H1 (cell line): ENCODE measurements around the gene ACAT2. TPM values are rescaled to one million over a fixed set of nuclear protein-coding genes. Genes with fewer than 3 reads are reported as not detected.

Source experiments
- CBX8 ChIP-seq: fragments of 300-800, 300-1000 bp; sonication (generic); IDR thresholded peaks from 2 replicates; pipeline ENCODE4 v1.7.1; 2016; ENCODE audit warnings: low read depth, low read length, borderline replicate concordance
- CEBPB ChIP-seq: IDR thresholded peaks from 2 replicates; pipeline ENCODE4 v1.6.1; 2012; ENCODE audit warnings: low read depth, low read length
- CHD2 ChIP-seq: IDR thresholded peaks from 2 replicates; pipeline ENCODE4 v1.6.1; 2012; ENCODE audit warnings: low read length, improper control_type of control experiment
- CTCF ChIP-seq, 3 experiments: IDR thresholded peaks; 1 replicate in 2 of 3; 2 replicates in 1 of 3; pipeline versions ENCODE4 v1.5.1 to v1.6.1; 2011; ENCODE audit warnings: low read length in 3 of 3, mild to moderate bottlenecking in 3 of 3, inconsistent platforms in 2 of 3, low read depth in 1 of 3, moderate library complexity in 1 of 3; ENCODE audit not compliant: insufficient read depth in 1 of 3; ENCODE audit errors: control extremely low read depth in 1 of 3
- E2F6 ChIP-seq: IDR thresholded peaks from 2 replicates; pipeline ENCODE4 v1.6.1; 2012; ENCODE audit warnings: inconsistent platforms
- EGR1 ChIP-seq: IDR thresholded peaks from 2 replicates; pipeline ENCODE4 v1.6.1; 2011; ENCODE audit warnings: low read depth, low read length, borderline replicate concordance
- EP300 ChIP-seq, 2 experiments: IDR thresholded peaks; 1 replicate in 1 of 2; 2 replicates in 1 of 2; pipeline ENCODE4 v1.6.1; 2011 to 2012; ENCODE audit warnings: low read depth in 2 of 2, low read length in 2 of 2, mild to moderate bottlenecking in 2 of 2, borderline replicate concordance in 1 of 2, inconsistent platforms in 1 of 2, moderate library complexity in 1 of 2
- KDM4A ChIP-seq: IDR thresholded peaks from one replicate; pipeline ENCODE4 v1.7.1; 2012; ENCODE audit warnings: low read depth, mild to moderate bottlenecking, moderate library complexity, low read length, inconsistent platforms; ENCODE audit not compliant: severe bottlenecking
- MAFK ChIP-seq: IDR thresholded peaks from 2 replicates; pipeline ENCODE4 v1.6.1; 2012; ENCODE audit warnings: low read depth, mild to moderate bottlenecking, improper control_type of control experiment, low read length
- NANOG ChIP-seq: IDR thresholded peaks from 2 replicates; pipeline ENCODE4 v1.6.1; 2011; ENCODE audit warnings: low read length, low read depth, mild to moderate bottlenecking, inconsistent platforms; ENCODE audit not compliant: insufficient read depth, poor library complexity, severe bottlenecking
- NRF1 ChIP-seq: IDR thresholded peaks from 2 replicates; pipeline ENCODE4 v1.6.1; 2011; ENCODE audit warnings: mild to moderate bottlenecking, low read depth, low read length, improper control_type of control experiment
- PHF8 ChIP-seq: fragments of 200-600 bp; sonication (generic); conservative IDR thresholded peaks from 2 replicates; pipeline ENCODE4 v1.7.1; 2012; ENCODE audit warnings: low read depth, mild to moderate bottlenecking, inconsistent platforms, low read length, moderate library complexity
- POLR2A ChIP-seq, 2 experiments: IDR thresholded peaks; 1 replicate in 1 of 2; 2 replicates in 1 of 2; pipeline ENCODE4 v1.6.1; 2011; ENCODE audit warnings: low read depth in 2 of 2, low read length in 2 of 2, mild to moderate bottlenecking in 2 of 2; ENCODE audit errors: control extremely low read depth in 1 of 2
- RXRA ChIP-seq: IDR thresholded peaks from 2 replicates; pipeline ENCODE4 v1.6.1; 2011; ENCODE audit warnings: low read depth, mild to moderate bottlenecking, low read length, moderate library complexity; ENCODE audit not compliant: insufficient read depth
- SIX5 ChIP-seq: IDR thresholded peaks from 2 replicates; pipeline ENCODE4 v1.6.1; 2011; ENCODE audit warnings: mild to moderate bottlenecking, low read depth, low read length
- SP2 ChIP-seq: IDR thresholded peaks from 2 replicates; pipeline ENCODE4 v1.6.1; 2012; ENCODE audit warnings: mild to moderate bottlenecking, low read length, inconsistent platforms
- TAF7 ChIP-seq: optimal IDR thresholded peaks from 2 replicates; pipeline ENCODE3; 2011; ENCODE audit warnings: low read depth, mild to moderate bottlenecking, inconsistent platforms, low read length, moderate library complexity, borderline replicate concordance
- TBP ChIP-seq: IDR thresholded peaks from 2 replicates; pipeline ENCODE4 v1.6.1; 2011; ENCODE audit warnings: low read depth, low read length, improper control_type of control experiment
- USF2 ChIP-seq: IDR thresholded peaks from 2 replicates; pipeline ENCODE4 v1.6.1; 2011; ENCODE audit warnings: low read length, improper control_type of control experiment
- YY1 ChIP-seq: IDR thresholded peaks from 2 replicates; pipeline ENCODE4 v1.6.1; 2011; ENCODE audit warnings: low read depth, mild to moderate bottlenecking, low read length
- polyA plus RNA-seq, 7 experiments: library from polyadenylated mRNA; depleted of rRNA in 3 of 7; stranded (reverse) in 5 of 7; unstranded in 2 of 7; fragments of >200 nt in 5 of 7; fragments of 200-250 nt in 2 of 7; gene quantifications; 1 replicate in 5 of 7; 2 replicates in 1 of 7; 4 replicates in 1 of 7; pipeline versions ENCODE4 v1.2.1 to v1.2.3, GENCODE V29; 2011 to 2013; ENCODE audit warnings: missing spikeins in 2 of 7, mixed read lengths in 2 of 7
- total RNA-seq: library from RNA; stranded (reverse); fragmentation: NEBNext Ultra II Directional; extraction: Animal tissue kit (Norgen Biotek cat#: 25700); gene quantifications from 2 replicates; pipeline ENCODE4 v1.2.1, GENCODE V29; 2021

The ACAT2 gene
- total and polyA plus RNA-seq, 2 of the 8 experiments (the other 6 are each of a cell fraction or from before 2014, with no cell fraction given), result 61.6 to 166 TPM

GRCh38 chr6:159789377-159790148, 27.7 kb downstream of the ACAT2 start, which contains the start of gene TCP1 (continued):
- no peak for TF ChIP-seq RXRA
- no peak for TF ChIP-seq MAFK
- TF ChIP-seq TAF7, result peak; percentile 96
- TF ChIP-seq TBP, result peak; percentile 93
- TF ChIP-seq NANOG, result no peak
- no peak for TF ChIP-seq EP300 (IDR thresholded peaks at IDR 0.05; ENCODE audit: borderline replicate concordance in 1 of 2, low read depth in 2 of 2, low read length in 2 of 2)
- TF ChIP-seq KDM4A, result peak; percentile 40
- peak; percentile 92 for TF ChIP-seq NRF1
- TF ChIP-seq CHD2, result no peak
- peak; percentile 77 to 89; a peak in 2 of 3 replicates for TF ChIP-seq POLR2A (IDR thresholded peaks at IDR 0.05; ENCODE audit: control extremely low read depth in 1 of 2, low read depth in 2 of 2, low read length in 2 of 2)
- TF ChIP-seq PHF8, result peak; percentile 82
- no peak for TF ChIP-seq YY1
- no peak for TF ChIP-seq SIX5
- no peak for TF ChIP-seq EGR1
- TF ChIP-seq CTCF (IDR thresholded peaks at IDR 0.05; ENCODE audit: control extremely low read depth in 1 of 3, insufficient read depth in 1 of 3, low read depth in 1 of 3, low read length in 3 of 3), result no peak; a peak in 1 of 4 replicates
- TF ChIP-seq CEBPB, result no peak
- peak; percentile 78 for TF ChIP-seq E2F6
- no peak for TF ChIP-seq USF2
- no peak for TF ChIP-seq CBX8
- TF ChIP-seq SP2, result no peak
